ENCODE measurements around the gene CTSZ. TPM values are rescaled to one million over a fixed set of nuclear protein-coding genes. Genes with fewer than 3 reads are reported as not detected.

The CTSZ gene
- total RNA-seq, 1 experiment from 2014 or later: 228 TPM

Other genes with a start within 250 kb of the CTSZ start
- gene GNAS-AS1, start 156.4 kb downstream of the CTSZ start, total RNA-seq (2014; rRNA removed; shearing (Covaris generic)): 1.1 and 1.8 TPM in 2 replicates
- 416 and 436 TPM in 2 replicates for gene GNAS, start 154.5 kb downstream of the CTSZ start, total RNA-seq (2014; rRNA removed; shearing (Covaris generic))
- 81.4 and 102 TPM in 2 replicates for gene NELFCD, start 26.0 kb downstream of the CTSZ start, total RNA-seq (2014; rRNA removed; shearing (Covaris generic))
- gene TUBB1, start 12.2 kb upstream of the CTSZ start, total RNA-seq (2014; rRNA removed; shearing (Covaris generic)): 0.36 and 0.64 TPM in 2 replicates
- 37.0 and 41.4 TPM in 2 replicates for gene ATP5F1E, start 25.1 kb upstream of the CTSZ start, total RNA-seq (2014; rRNA removed; shearing (Covaris generic))
- gene PRELID3B, start 35.5 kb upstream of the CTSZ start, total RNA-seq (2014; rRNA removed; shearing (Covaris generic)): 152 and 196 TPM in 2 replicates
- not detected in 2 replicates for gene ZNF831, start 156.6 kb upstream of the CTSZ start, total RNA-seq (2014; rRNA removed; shearing (Covaris generic))

All from A172 (cell line).